Lung (tissue), 12 donors: ENCODE measurements around the gene CELSR1. TPM values are rescaled to one million over a fixed set of nuclear protein-coding genes. Genes with fewer than 3 reads are reported as not detected.

Experiments used
- ATAC-seq: fragments of 200-7000 bp; cut with Tn5 transposase; one replicate; pipeline ENCODE4 v1.9.1; 2020; ENCODE audit warnings: moderate number of reproducible peaks; ENCODE audit not compliant: insufficient read depth, low FRiP score
- DNase-seq, 3 donors: peaks; one replicate each; pipeline ENCODE4 v3.0.0-alpha.2; 2013 to 2017
- H3K27ac ChIP-seq, 2 donors: one replicate each; pipeline ENCODE4 v1.5.1; 2013; ENCODE audit warnings: mild to moderate bottlenecking in 2 of 2, moderate library complexity in 2 of 2, control low read depth in 1 of 2, inconsistent platforms in 1 of 2, low read depth in 1 of 2, low read length in 1 of 2
- H3K27me3 ChIP-seq, 3 donors: one replicate each; pipeline ENCODE4 v1.5.1; 2013; ENCODE audit warnings: low read length in 2 of 3; ENCODE audit not compliant: control insufficient read depth in 3 of 3, insufficient read depth in 3 of 3
- H3K36me3 ChIP-seq, 4 donors: one replicate each; pipeline ENCODE4 v1.5.1; 2013; ENCODE audit warnings: low read length in 4 of 4, mild to moderate bottlenecking in 1 of 4, moderate library complexity in 1 of 4; ENCODE audit not compliant: control insufficient read depth in 4 of 4, insufficient read depth in 4 of 4
- H3K4me1 ChIP-seq, 5 donors: one replicate each; pipeline ENCODE4 v1.5.1; 2013; ENCODE audit warnings: low read length in 5 of 5, mild to moderate bottlenecking in 2 of 5, moderate library complexity in 1 of 5; ENCODE audit not compliant: control insufficient read depth in 5 of 5, insufficient read depth in 5 of 5
- H3K4me3 ChIP-seq: one replicate; pipeline ENCODE4 v1.5.1; 2013; ENCODE audit warnings: mild to moderate bottlenecking, control low read depth, moderate library complexity
- H3K9ac ChIP-seq, 2 donors: one replicate each; pipeline ENCODE4 v1.5.1; 2013; ENCODE audit warnings: low read length in 2 of 2, control low read depth in 1 of 2; ENCODE audit not compliant: insufficient read depth in 1 of 2
- H3K9me3 ChIP-seq, 4 donors: one replicate each; pipeline ENCODE4 v1.5.1; 2013; ENCODE audit warnings: low read length in 3 of 4, mild to moderate bottlenecking in 1 of 4, moderate library complexity in 1 of 4; ENCODE audit not compliant: control insufficient read depth in 4 of 4, insufficient read depth in 3 of 4
- WGBS, 2 donors: extraction: QIAGEN DNeasy Blood & Tissue Kit; methylation state at CpG; one replicate each; pipeline ENCODE4 v1.1.7; 2013; 5-methylcytosine and 5-hydroxymethylcytosine counted together
- polyA plus RNA-seq, 2 donors: library from polyadenylated mRNA; stranded (reverse); fragments of 200-250 nt; gene quantifications; one replicate each; pipeline ENCODE4 v1.2.1, GENCODE V29; 2013
- total RNA-seq, 2 donors: library from RNA; depleted of rRNA in 1 of 2; stranded (reverse); fragments of >200 nt in 1 of 2; gene quantifications; one replicate each; pipeline ENCODE4 v1.2.1, GENCODE V29; 2014 to 2021
- TF ChIP-seq, protein P1 (sequence below): IDR thresholded peaks from 2 replicates; pipeline ENCODE4 v1.5.1; 2012; ENCODE audit warnings: mild to moderate bottlenecking; ENCODE audit errors: control extremely low read depth, extremely low read depth
- donor health status: control.
- donor health status: control.
- donor health status: Bipolar disorder and iron deficiency.
- donor health status: healthy.
- donor health status: DM: yes; HTN: yes; CAD: no.

Gene CELSR1
- total and polyA plus RNA-seq, 4 donors = 14.0 to 65.9 (median 32.7) TPM

DNA sequence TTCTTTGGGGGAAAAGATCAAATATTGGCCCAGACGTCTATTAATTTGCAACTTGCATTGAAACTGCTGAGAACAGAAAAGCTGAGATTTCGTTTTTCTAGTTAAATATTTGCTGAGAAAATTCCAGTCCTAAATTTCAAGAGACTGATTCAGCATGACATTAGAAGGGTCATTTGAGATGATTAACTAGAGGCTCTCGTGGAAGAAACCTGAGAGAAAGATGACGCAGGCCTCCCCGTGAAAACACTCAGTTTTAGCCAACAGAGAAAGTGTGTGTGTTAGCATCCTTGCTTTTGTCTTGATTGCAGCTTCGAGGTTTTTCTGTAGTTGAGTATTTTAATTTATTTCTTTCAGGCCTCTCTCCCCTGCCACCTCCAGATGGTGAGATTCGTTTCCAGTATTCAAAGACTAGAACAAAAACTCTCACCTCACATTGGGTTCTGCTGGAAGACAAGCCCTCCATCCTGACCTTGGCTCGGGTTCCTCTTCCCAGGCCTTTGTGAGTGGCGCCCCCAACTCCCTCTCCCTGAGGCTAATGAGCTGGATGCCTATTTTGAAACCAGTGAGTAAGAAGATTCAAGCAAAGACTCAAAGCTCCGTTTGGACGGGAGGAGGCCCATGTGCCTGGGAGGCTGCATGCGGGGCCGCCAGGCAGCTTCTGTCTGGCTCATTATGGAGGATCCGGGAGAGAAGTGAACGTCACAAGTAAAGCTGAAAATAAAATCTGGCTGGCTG lies 52.4 kb downstream of the CELSR1 start:
- TF ChIP-seq, protein P1, sequence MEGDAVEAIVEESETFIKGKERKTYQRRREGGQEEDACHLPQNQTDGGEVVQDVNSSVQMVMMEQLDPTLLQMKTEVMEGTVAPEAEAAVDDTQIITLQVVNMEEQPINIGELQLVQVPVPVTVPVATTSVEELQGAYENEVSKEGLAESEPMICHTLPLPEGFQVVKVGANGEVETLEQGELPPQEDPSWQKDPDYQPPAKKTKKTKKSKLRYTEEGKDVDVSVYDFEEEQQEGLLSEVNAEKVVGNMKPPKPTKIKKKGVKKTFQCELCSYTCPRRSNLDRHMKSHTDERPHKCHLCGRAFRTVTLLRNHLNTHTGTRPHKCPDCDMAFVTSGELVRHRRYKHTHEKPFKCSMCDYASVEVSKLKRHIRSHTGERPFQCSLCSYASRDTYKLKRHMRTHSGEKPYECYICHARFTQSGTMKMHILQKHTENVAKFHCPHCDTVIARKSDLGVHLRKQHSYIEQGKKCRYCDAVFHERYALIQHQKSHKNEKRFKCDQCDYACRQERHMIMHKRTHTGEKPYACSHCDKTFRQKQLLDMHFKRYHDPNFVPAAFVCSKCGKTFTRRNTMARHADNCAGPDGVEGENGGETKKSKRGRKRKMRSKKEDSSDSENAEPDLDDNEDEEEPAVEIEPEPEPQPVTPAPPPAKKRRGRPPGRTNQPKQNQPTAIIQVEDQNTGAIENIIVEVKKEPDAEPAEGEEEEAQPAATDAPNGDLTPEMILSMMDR = no peak
- WGBS, 2 donors = 64 to 82% methylated on average over 15 of the region's 15 CpGs
- Histone ChIP-seq H3K4me1 (peaks cover 0 to 20% (median 3%) of the 10 kb centered on the region in 5 donors), H3K36me3 (no peaks in the 10 kb centered on the region), H3K9ac (no peak overlapping the region), H3K9me3 (peaks cover 0 to 6% (median 0%) of the 10 kb centered on the region in 4 donors), H3K27ac (peak overlapping the region in 1 of 2 donors; percentile 7), H3K27me3 (no peaks in the 10 kb centered on the region), H3K4me3 (no peak overlapping the region)
- DNase-seq (peak in 2 of 3 donors; percentile 33 to 54), ATAC-seq (peak; percentile 38)

DNA sequence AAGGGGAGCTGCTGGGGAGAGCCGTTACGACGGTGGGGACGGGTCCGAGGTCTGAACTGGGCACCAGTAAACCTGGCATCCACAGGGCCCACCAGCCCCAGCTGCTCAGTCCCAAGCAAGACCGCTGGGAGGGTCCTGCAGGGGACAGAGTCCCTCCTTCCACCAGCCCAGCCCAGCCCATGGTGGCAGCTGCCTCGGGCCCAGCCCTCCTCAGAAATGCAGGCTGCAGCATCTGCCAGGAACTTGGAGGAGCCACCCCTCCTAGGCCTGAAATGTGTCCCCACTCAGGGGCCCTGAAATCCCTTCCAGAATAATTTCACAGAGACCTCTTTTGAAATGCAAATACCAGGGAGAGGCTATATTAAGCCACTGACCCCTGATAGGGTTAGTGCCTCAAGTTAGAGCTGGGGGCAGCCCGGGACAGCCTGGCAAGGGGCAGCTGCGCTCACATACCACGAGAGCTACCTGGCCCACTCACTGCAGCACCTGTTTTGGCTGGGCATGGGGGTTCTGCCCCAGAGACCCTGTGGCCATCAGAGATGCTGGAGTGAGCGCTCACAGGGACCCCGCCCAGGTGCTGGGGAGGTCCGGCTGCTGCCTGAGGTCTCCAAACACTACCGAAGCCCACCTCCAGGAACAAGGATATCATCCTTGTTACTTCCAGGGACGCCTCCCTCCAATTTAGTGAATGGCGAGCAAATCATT lies 53.1 kb downstream of the CELSR1 start:
- Histone ChIP-seq H3K27me3 (peaks cover 0 to under 1% (median 0%) of the 10 kb centered on the region in 3 donors), H3K9ac (no peak overlapping the region), H3K27ac (peak overlapping the region in 1 of 2 donors; percentile 57), H3K4me3 (no peak overlapping the region), H3K4me1 (peaks cover 0 to 20% (median 3%) of the 10 kb centered on the region in 5 donors), H3K9me3 (peaks cover 0 to 6% (median 0%) of the 10 kb centered on the region in 4 donors), H3K36me3 (no peaks in the 10 kb centered on the region)
- no peak for DNase-seq
- ATAC-seq = no peak
- TF ChIP-seq, protein P1 = no peak
- WGBS, 2 donors = 70 to 84% methylated on average over 15 to 16 of the region's 16 CpGs

DNA sequence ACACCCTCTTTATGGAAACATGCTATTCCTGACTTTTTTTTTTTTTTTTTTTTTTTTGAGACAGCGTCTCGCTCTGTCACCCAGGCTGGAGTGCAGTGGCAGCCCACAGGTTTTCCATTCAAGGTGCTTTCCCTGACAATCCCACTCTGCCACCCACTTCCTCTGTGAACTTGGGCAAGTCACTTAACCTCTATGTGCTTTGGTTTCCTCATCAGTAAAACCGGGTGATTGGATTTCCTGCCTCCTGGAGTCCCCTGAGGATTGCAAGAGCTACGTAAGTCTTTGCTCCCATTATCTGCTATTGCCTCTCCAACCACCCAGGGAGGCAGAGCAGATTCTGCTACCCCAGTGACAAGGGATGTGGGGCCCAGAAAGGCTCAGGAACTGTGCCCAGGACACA lies 54.1 kb downstream of the CELSR1 start:
- DNase-seq (no peak), ATAC-seq (no peak)
- Histone ChIP-seq H3K9me3 (peaks cover 0 to 5% (median 0%) of the 10 kb centered on the region in 4 donors), H3K4me3 (no peak overlapping the region), H3K9ac (no peak overlapping the region), H3K4me1 (peaks cover 0 to 20% (median 3%) of the 10 kb centered on the region in 5 donors), H3K27ac (peak overlapping the region in 1 of 2 donors; percentile 3), H3K36me3 (no peaks in the 10 kb centered on the region), H3K27me3 (peaks cover 0 to 4% (median 0%) of the 10 kb centered on the region in 3 donors)
- TF ChIP-seq, protein P1 = no peak
- WGBS, 2 donors = 28 to 46% methylated on average over 4 of the region's 4 CpGs
